ENCODE results near the gene PTH1R. TPM values are rescaled to one million over a fixed set of nuclear protein-coding genes. Genes with fewer than 3 reads are reported as not detected.
A peak's percentile ranks its signal among the peaks of the same experiment; 100 is the strongest.

PTH1R gene
- total RNA-seq, 1 donor from 2014 or later: 36.4 TPM

- peak; percentile 5 to 32 for DNase-seq (ENCODE audit: low spot score in 2 of 2, unreplicated experiment in 2 of 2)
- Mint-ChIP-seq H3K27me3 (ENCODE audit: low read depth) (peaks cover 6% of the 10 kb centered on the region), H3K27ac (no peak overlapping the region), H3K4me1 (peaks cover 29% of the 10 kb centered on the region), H3K4me3 (no peak overlapping the region), H3K36me3 (no peaks in the 10 kb centered on the region), H3K9me3 (no peaks in the 10 kb centered on the region)
- no peak for TF ChIP-seq CTCF (IDR thresholded peaks at IDR 0.05; ENCODE audit: unreplicated experiment)
Measured at GRCh38 chr3:46854555-46854991, 22.9 kb upstream of the PTH1R start.

- no peaks in the 10 kb centered on the region for H3K36me3 Mint-ChIP-seq
- peaks cover 13% of the 10 kb centered on the region for H3K4me1 Mint-ChIP-seq
- H3K9me3 Mint-ChIP-seq: no peaks in the 10 kb centered on the region
- H3K27ac Mint-ChIP-seq: no peak overlapping the region
- H3K4me3 Mint-ChIP-seq: no peak overlapping the region
- peaks cover 6% of the 10 kb centered on the region for H3K27me3 Mint-ChIP-seq (ENCODE audit: low read depth)
- peak; percentile 12 to 34 for DNase-seq (ENCODE audit: low spot score in 2 of 2, unreplicated experiment in 2 of 2)
- TF ChIP-seq CTCF (IDR thresholded peaks at IDR 0.05; ENCODE audit: unreplicated experiment): no peak
Measured at GRCh38 chr3:46856576-46857471, 20.7 kb upstream of the PTH1R start.

DNA sequence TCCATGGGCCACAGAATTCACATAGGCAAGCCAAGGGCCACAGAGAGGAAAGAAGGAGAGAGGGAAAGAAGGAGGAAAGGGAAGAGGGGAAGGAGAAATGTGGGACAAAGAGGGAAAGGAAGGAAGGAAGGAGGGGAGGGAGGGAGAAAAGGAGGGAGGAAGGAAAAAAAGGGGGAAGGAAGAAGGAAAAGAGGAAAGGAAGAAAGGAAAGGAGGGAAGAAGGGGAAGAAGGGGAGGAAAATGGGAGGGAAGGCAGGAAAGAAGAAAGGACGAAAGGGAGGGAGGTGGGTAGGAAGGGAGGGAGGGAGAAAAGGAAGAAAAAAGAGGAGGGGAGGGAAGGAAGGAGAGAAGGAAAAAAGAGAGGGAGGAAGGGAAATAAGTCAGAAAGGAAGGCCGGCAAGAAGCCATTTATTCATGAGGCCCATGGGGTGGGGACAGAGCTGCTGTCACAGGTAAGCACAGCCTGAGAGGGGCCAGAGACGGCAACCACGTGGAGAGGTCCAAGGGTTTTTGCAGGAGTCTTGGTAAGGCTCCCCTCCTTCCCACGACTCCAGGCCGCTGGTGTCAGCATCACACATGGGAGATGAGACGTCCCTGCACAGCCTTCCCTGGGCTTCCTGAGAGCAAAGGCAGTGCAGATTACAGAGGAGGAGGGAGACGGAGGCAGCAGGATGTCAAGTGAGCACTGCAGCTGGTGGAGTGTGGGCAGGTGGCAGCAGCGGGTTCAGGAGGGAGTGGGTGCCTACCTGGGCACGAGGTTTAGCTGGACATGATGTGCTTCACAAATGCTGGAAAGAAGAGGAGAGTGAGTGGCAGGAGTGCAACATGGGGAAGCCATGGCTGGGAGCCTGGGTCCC lies 19.8 kb upstream of the PTH1R start:
- DNase-seq (ENCODE audit: low spot score in 2 of 2, unreplicated experiment in 2 of 2): peak; percentile 6 to 36
- Mint-ChIP-seq H3K27me3 (ENCODE audit: low read depth) (peaks cover 6% of the 10 kb centered on the region), H3K9me3 (no peaks in the 10 kb centered on the region), H3K4me1 (peaks cover 9% of the 10 kb centered on the region), H3K36me3 (no peaks in the 10 kb centered on the region), H3K27ac (no peak overlapping the region), H3K4me3 (no peak overlapping the region)
- TF ChIP-seq CTCF (IDR thresholded peaks at IDR 0.05; ENCODE audit: unreplicated experiment): no peak

DNA sequence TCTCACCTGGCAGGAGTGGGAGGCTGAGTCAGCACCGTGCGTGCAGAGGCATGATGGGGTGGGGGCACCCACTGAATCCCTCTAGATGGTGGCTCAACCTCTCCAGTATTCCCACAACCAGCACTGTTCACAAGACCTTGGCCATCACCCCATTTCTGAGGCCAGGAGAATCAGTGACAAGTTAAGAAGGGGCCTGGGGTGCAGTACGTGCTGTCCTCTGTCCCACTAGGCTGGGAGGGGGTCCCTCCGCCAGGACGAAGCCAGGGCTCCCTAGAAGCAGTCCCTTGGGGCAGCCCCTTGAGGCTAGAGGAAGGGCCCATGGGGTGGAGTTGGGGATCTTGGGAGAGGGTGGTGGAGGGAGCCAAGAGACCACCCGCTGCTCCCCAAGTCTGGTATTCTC lies 19.1 kb upstream of the PTH1R start:
- DNase-seq (ENCODE audit: low spot score in 2 of 2, unreplicated experiment in 2 of 2): peak; percentile 5 to 32
- Mint-ChIP-seq H3K4me3 (no peak overlapping the region), H3K27ac (no peak overlapping the region), H3K4me1 (peaks cover 9% of the 10 kb centered on the region), H3K9me3 (no peaks in the 10 kb centered on the region), H3K27me3 (ENCODE audit: low read depth) (peaks cover 6% of the 10 kb centered on the region), H3K36me3 (no peaks in the 10 kb centered on the region)
- TF ChIP-seq CTCF (IDR thresholded peaks at IDR 0.05; ENCODE audit: unreplicated experiment): no peak

GRCh38 chr3:46859001-46859710 lies 18.4 kb upstream of the PTH1R start:
- Mint-ChIP-seq H3K9me3 (no peaks in the 10 kb centered on the region), H3K36me3 (no peaks in the 10 kb centered on the region), H3K4me1 (peaks cover 9% of the 10 kb centered on the region), H3K27ac (no peak overlapping the region), H3K27me3 (ENCODE audit: low read depth) (peaks cover 6% of the 10 kb centered on the region), H3K4me3 (no peak overlapping the region)
- DNase-seq (ENCODE audit: low spot score in 2 of 2, unreplicated experiment in 2 of 2): peak; percentile 15 to 33
- no peak for TF ChIP-seq CTCF (IDR thresholded peaks at IDR 0.05; ENCODE audit: unreplicated experiment)

Measured in mesothelial cell of epicardium (in vitro differentiated cells).